ENCODE data around the gene RNF148. TPM values are rescaled to one million over a fixed set of nuclear protein-coding genes. Genes with fewer than 3 reads are reported as not detected.

Gene RNF148
- total RNA-seq, 4 donors from 2014 or later, result 0.95 to 9.1 (median 3.2) TPM

DNA sequence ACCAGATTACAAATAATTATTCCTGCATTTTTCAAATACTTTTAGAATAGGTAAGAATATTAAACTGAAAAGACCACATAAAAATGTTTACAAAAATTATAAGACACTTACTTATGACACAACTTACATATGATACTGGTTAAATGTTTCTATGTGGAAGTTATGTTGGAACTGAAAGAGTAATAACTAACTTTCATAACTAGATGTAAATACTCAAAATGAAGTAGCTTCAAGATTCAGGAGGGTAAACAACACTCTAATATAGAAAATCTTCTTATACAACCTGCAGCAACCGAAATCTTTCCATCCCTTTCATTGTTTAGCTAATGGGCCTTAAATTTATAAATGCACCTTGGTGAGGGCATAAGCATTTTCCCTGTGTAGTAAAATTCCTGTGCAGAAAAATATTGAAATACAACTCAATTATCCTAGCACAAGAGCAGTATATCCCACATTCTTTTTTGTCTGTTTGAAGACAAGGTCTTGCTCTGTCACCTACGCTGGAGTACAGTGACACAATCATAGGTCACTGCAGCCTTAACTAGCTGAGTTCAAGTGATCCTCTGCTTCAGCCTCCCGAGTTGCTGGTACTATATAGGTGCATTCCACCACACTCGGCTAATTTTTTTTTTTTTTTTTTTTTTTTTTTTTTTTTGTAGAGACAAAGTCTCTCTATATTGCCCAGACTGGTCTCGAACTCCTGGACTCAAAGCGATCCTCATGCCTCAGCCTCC is 14.8 kb upstream of the RNF148 start:
- DNase-seq, result no peak
- Histone ChIP-seq H3K4me3 (no peak overlapping the region), H3K27ac (no peak overlapping the region), H3K27me3 (no peaks in the 10 kb centered on the region), H3K36me3 (no peaks in the 10 kb centered on the region), H3K9me3 (no peaks in the 10 kb centered on the region), H3K4me1 (no peaks in the 10 kb centered on the region)
- TF ChIP-seq POLR2A (IDR thresholded peaks at IDR 0.05), result no peak
- TF ChIP-seq, protein P1, sequence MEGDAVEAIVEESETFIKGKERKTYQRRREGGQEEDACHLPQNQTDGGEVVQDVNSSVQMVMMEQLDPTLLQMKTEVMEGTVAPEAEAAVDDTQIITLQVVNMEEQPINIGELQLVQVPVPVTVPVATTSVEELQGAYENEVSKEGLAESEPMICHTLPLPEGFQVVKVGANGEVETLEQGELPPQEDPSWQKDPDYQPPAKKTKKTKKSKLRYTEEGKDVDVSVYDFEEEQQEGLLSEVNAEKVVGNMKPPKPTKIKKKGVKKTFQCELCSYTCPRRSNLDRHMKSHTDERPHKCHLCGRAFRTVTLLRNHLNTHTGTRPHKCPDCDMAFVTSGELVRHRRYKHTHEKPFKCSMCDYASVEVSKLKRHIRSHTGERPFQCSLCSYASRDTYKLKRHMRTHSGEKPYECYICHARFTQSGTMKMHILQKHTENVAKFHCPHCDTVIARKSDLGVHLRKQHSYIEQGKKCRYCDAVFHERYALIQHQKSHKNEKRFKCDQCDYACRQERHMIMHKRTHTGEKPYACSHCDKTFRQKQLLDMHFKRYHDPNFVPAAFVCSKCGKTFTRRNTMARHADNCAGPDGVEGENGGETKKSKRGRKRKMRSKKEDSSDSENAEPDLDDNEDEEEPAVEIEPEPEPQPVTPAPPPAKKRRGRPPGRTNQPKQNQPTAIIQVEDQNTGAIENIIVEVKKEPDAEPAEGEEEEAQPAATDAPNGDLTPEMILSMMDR (IDR thresholded peaks at IDR 0.05), result no peak

DNA sequence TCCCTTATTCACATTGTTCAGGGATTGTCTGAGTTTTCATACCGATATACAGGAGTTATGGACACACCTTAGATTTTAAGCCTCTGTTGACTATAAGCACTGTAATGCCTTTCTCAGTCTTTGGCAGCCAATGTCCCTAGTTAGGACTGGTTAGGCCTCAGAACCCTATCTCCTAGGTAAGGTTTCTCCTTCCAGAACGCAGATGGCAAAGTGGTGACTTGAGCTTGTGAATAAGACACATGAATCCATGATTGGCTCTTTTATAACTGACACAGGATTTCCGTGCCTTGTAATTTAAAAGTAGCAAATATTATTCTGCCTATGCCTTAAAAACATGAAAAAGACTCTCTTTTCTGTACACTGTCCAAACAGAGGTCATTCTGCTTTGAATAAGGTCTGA is 12.5 kb upstream of the RNF148 start:
- Histone ChIP-seq H3K9me3 (no peaks in the 10 kb centered on the region), H3K4me1 (no peaks in the 10 kb centered on the region), H3K4me3 (no peak overlapping the region), H3K27ac (no peak overlapping the region), H3K27me3 (no peaks in the 10 kb centered on the region), H3K36me3 (no peaks in the 10 kb centered on the region)
- no peak for DNase-seq
- no peak for TF ChIP-seq POLR2A (IDR thresholded peaks at IDR 0.05)
- TF ChIP-seq, protein P1 (IDR thresholded peaks at IDR 0.05), result no peak

DNA sequence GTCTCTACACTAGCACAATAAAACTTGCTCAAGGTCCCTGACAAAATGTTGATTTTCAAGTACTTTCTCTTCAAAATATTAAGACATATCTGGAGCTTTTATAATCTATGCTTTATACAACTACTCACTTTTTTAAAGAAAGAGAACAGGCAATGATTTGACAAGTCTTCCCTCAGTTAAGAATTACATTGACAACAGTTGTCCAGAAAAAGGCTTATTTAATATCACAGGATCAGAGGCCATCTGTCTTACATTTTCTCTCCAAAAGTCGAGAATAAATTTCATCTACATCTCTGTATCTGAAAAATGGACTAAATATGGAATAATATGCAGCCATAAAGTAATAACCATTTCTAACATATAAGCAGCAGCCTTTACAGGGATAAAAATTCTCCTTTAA is 8.2 kb upstream of the RNF148 start:
- Histone ChIP-seq H3K27me3 (no peaks in the 10 kb centered on the region), H3K9me3 (no peaks in the 10 kb centered on the region), H3K36me3 (no peaks in the 10 kb centered on the region), H3K4me3 (no peak overlapping the region), H3K27ac (no peak overlapping the region), H3K4me1 (no peaks in the 10 kb centered on the region)
- TF ChIP-seq, protein P1 (IDR thresholded peaks at IDR 0.05), result no peak
- no peak for TF ChIP-seq POLR2A (IDR thresholded peaks at IDR 0.05)
- DNase-seq, result no peak

DNA sequence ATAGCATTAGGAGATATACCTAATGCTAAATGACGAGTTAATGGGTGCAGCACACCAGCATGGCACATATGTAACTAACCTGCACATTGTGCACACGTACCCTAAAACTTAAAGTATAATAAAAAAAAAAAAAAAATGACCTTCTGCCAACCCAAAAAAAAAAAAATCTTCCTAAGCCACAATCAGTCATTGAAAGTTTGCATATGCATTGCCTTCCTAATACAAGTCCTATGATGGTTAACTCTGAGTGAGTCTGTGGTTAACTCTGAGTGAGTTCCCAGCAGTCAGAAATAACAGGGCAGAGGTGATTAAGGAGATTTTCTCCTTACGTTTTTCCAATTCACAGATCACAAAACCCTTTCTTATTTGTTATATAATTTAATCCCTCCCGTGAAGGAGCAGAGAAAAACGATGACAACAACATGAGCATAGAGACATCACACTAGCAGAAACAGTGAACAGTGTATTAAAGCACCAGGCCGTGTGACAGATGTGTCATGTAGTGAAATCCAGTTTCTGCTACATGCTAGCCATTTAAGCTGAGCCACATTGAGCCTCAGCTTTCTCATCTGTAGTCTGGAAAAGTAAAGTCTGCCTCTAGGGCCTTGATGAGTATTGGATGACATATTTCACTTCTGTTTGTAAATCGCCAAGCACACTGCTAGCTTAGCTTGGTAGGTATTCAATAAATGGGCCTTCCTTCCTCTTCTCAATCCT is 7.4 kb upstream of the RNF148 start:
- H3K36me3 ChIP-seq, result no peaks in the 10 kb centered on the region
- H3K4me3 ChIP-seq, result no peak overlapping the region

DNA sequence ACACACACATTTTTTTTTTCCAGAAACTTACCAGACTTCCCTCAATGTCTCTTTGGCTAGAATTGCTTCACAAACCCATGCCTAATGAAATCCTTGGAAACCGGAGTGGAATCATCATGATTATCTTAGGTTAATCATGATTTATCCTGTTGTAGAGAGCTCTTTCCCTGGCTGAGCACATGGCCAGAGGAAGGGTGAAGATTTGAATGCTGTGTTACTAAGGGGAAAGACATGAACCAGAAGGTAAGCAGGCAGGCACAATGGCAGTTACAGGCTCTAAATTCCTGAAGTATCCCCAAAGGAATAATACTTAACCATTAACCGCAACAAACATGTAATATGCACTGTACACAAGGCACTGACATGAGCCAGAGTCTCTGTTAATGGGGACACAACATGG is 4.1 kb upstream of the RNF148 start:
- no peak overlapping the region for H3K4me3 ChIP-seq
- no peak for TF ChIP-seq POLR2A (IDR thresholded peaks at IDR 0.05)
- TF ChIP-seq, protein P1 (IDR thresholded peaks at IDR 0.05), result no peak
- no peak for DNase-seq
- no peaks in the 10 kb centered on the region for H3K27me3 ChIP-seq
- no peak overlapping the region for H3K27ac ChIP-seq
- no peaks in the 10 kb centered on the region for H3K9me3 ChIP-seq
- no peaks in the 10 kb centered on the region for H3K4me1 ChIP-seq
- H3K36me3 ChIP-seq, result no peaks in the 10 kb centered on the region

More for the DNA sequence above, 7.4 kb upstream of the RNF148 start:
- TF ChIP-seq, protein P1 (IDR thresholded peaks at IDR 0.05), result no peak
- TF ChIP-seq POLR2A (IDR thresholded peaks at IDR 0.05), result no peak
- Histone ChIP-seq H3K9me3 (no peaks in the 10 kb centered on the region), H3K27me3 (no peaks in the 10 kb centered on the region), H3K4me1 (no peaks in the 10 kb centered on the region), H3K27ac (no peak overlapping the region)
- DNase-seq, result no peak
